WTC11 (cell line): ENCODE data around the gene SLC25A39.

ENCODE experiments used
- ARID4B ChIP-seq: sonication (generic); formaldehyde crosslinking; IDR thresholded peaks from 2 replicates; pipeline ENCODE4 v1.8.0; 2023; ENCODE audit warnings: missing genetic modification reagents, mild to moderate bottlenecking, borderline replicate concordance
- ATF1 ChIP-seq: sonication (generic); formaldehyde crosslinking; IDR thresholded peaks from 2 replicates; pipeline ENCODE4 v1.8.1; 2023; ENCODE audit warnings: mild to moderate bottlenecking, moderate library complexity, missing genetic modification reagents
- ATF2 ChIP-seq: sonication (generic); formaldehyde crosslinking; IDR thresholded peaks from 2 replicates; pipeline ENCODE4 v1.8.1; 2022; ENCODE audit warnings: low read depth, missing genetic modification reagents, borderline replicate concordance
- CBFB ChIP-seq: sonication (generic); formaldehyde crosslinking; IDR thresholded peaks from 2 replicates; pipeline ENCODE4 v1.8.1; 2022; ENCODE audit warnings: mild to moderate bottlenecking, low read depth, missing genetic modification reagents
- CDX4 ChIP-seq: fragments of 250-450 bp; sonication (Bioruptor Pico); IDR thresholded peaks from 2 replicates; pipeline ENCODE4 v1.9.0; 2021; ENCODE audit warnings: moderate library complexity, mild to moderate bottlenecking, inconsistent platforms, borderline replicate concordance
- CREB1 ChIP-seq: sonication (generic); formaldehyde crosslinking; IDR thresholded peaks from 2 replicates; pipeline ENCODE4 v1.8.0; 2023; ENCODE audit warnings: mild to moderate bottlenecking, missing genetic modification reagents
- CTCF ChIP-seq: fragments of 200-600 bp; IDR thresholded peaks from 2 replicates; pipeline ENCODE4 v1.8.0; 2022; ENCODE audit warnings: antibody characterized with exemption
- JUN ChIP-seq: sonication (generic); formaldehyde crosslinking; IDR thresholded peaks from 2 replicates; pipeline ENCODE4 v1.8.0; 2023; ENCODE audit warnings: mild to moderate bottlenecking, missing genetic modification reagents
- KAT7 ChIP-seq: sonication (generic); formaldehyde crosslinking; IDR thresholded peaks from 2 replicates; pipeline ENCODE4 v1.8.1; 2023; ENCODE audit warnings: missing genetic modification reagents, mild to moderate bottlenecking, borderline replicate concordance
- MLX ChIP-seq: sonication (generic); formaldehyde crosslinking; IDR thresholded peaks from 2 replicates; pipeline ENCODE4 v1.8.1; 2023; ENCODE audit warnings: mild to moderate bottlenecking, missing genetic modification reagents, moderate library complexity
- PREB ChIP-seq: sonication (generic); formaldehyde crosslinking; IDR thresholded peaks from 2 replicates; pipeline ENCODE4 v1.8.1; 2022; ENCODE audit warnings: mild to moderate bottlenecking, missing genetic modification reagents, moderate library complexity, borderline replicate concordance
- USF2 ChIP-seq: sonication (generic); formaldehyde crosslinking; IDR thresholded peaks from 2 replicates; pipeline ENCODE4 v1.8.1; 2023; ENCODE audit warnings: mild to moderate bottlenecking, missing genetic modification reagents, moderate library complexity

GRCh38 chr17:44350733-44351226 lies 26.2 kb upstream of the SLC25A39 start:
- TF ChIP-seq MLX (CRISPR knock-in tag) (no peak), CTCF (peak; percentile 69), JUN (CRISPR knock-in tag) (no peak), CDX4 (CRISPR knock-in tag) (no peak), ATF1 (CRISPR knock-in tag) (no peak), KAT7 (CRISPR knock-in tag) (no peak), CBFB (CRISPR knock-in tag) (no peak), ARID4B (CRISPR knock-in tag) (no peak), PREB (no peak), CREB1 (CRISPR knock-in tag) (no peak), USF2 (CRISPR knock-in tag) (no peak), ATF2 (no peak)
